ENCODE results near the gene RNF208. TPM values are rescaled to one million over a fixed set of nuclear protein-coding genes. Genes with fewer than 3 reads are reported as not detected.

Gene RNF208
- total RNA-seq, 4 donors from 2014 or later = 2.8 to 7.5 (median 5.2) TPM

DNA sequence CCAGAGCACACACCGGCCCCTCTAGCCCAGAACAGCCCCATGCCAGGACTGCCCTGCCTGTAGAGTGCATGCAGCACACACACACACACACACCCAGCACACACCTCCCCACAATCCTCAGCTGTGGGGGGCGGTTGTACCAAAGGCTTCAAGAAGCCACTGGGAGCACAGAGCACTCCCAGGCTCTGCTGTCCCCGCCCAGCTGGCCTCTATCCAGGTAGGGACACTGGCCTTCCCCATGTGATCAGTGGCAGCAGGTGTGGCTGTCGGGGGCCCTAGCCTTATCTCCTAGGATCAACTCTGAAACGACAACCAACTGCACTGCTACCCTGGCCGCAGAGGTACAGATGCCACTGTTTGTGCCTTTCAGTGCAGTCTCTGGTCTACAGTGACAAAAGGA, 35.7 kb downstream of the RNF208 start:
- peaks cover 45% of the 10 kb centered on the region for H3K4me1 ChIP-seq
- no peak overlapping the region for H3K27ac ChIP-seq
- no peak for DNase-seq (ENCODE audit: low spot score in 2 of 2)
- no peak overlapping the region for H3K4me3 ChIP-seq
- H3K27me3 ChIP-seq = no peaks in the 10 kb centered on the region
- TF ChIP-seq POLR2AphosphoS5 (IDR thresholded peaks at IDR 0.05) = no peak
- TF ChIP-seq EP300 (IDR thresholded peaks at IDR 0.05) = no peak
- TF ChIP-seq, protein P1, sequence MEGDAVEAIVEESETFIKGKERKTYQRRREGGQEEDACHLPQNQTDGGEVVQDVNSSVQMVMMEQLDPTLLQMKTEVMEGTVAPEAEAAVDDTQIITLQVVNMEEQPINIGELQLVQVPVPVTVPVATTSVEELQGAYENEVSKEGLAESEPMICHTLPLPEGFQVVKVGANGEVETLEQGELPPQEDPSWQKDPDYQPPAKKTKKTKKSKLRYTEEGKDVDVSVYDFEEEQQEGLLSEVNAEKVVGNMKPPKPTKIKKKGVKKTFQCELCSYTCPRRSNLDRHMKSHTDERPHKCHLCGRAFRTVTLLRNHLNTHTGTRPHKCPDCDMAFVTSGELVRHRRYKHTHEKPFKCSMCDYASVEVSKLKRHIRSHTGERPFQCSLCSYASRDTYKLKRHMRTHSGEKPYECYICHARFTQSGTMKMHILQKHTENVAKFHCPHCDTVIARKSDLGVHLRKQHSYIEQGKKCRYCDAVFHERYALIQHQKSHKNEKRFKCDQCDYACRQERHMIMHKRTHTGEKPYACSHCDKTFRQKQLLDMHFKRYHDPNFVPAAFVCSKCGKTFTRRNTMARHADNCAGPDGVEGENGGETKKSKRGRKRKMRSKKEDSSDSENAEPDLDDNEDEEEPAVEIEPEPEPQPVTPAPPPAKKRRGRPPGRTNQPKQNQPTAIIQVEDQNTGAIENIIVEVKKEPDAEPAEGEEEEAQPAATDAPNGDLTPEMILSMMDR (IDR thresholded peaks at IDR 0.05) = no peak
- TF ChIP-seq POLR2A (IDR thresholded peaks at IDR 0.05) = no peak
- 83% methylated on average over 5 of the region's 6 CpGs for WGBS
- H3K36me3 ChIP-seq = peaks cover 65% of the 10 kb centered on the region
- no peaks in the 10 kb centered on the region for H3K9me3 ChIP-seq

DNA sequence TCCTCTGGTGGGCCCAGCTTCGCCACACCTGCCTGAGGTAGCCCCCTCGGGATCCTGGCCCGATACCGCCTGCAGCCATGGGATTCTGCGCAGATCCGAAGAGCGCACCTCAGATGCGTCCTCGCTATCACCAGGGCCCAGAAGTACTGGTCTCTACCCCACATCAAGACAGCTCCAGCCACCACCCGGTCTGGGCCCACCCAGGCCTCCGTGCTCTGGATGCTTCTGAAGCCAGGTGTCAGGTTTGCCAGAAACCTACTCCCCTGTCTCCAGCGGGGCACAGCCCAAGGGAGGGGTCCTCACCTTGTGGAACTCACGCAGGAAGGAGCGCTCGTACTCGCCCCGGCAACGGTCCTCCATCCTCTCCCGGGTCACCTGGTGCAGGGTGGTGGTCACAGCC, 36.1 kb downstream of the RNF208 start:
- WGBS = 96% methylated on average over 14 of the region's 19 CpGs
- no peak overlapping the region for H3K4me3 ChIP-seq
- no peak for DNase-seq (ENCODE audit: low spot score in 2 of 2)
- peaks cover 44% of the 10 kb centered on the region for H3K4me1 ChIP-seq
- H3K27me3 ChIP-seq = no peaks in the 10 kb centered on the region
- H3K9me3 ChIP-seq = no peaks in the 10 kb centered on the region
- H3K27ac ChIP-seq = no peak overlapping the region
- peaks cover 65% of the 10 kb centered on the region for H3K36me3 ChIP-seq
- TF ChIP-seq POLR2AphosphoS5 (IDR thresholded peaks at IDR 0.05) = no peak
- TF ChIP-seq EP300 (IDR thresholded peaks at IDR 0.05) = no peak
- TF ChIP-seq, protein P1 (IDR thresholded peaks at IDR 0.05) = no peak
- TF ChIP-seq POLR2A (IDR thresholded peaks at IDR 0.05) = no peak

DNA sequence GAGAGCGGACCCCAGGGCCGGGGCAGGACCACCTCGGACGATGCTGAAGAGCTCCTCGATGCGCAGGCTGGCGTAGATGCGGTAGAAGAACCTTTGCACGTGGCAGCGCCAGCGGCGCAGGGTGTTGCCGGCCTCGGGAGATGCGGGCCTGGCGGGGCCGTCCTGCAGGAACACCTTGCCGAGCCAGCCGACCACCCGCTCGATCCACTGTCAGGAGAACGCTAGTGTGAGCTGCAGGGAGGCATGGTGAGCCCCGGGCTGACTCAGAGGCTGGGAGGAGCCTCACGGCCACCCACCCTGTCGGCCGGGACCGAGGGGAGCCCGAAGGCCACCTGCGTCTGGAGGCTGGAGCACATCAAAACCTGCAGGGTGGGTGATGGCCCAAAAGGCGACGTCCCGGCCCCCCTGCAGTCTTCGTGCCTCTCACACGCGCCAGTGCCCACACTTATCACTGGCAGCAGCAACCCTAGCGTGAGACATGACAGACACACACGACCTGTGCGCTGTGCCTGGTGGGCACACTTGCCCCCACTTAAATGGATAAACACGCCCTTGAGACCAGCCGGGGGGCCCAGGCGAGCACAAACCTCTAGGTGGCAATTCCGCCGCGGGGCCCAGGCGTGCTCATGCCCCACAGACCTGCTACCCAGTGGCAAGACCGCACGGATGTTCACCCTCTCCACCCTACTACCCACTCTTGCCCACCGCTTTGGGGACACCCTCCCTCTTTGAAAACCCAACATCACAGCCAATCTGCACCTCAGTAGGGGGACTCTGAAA, 37.0 kb downstream of the RNF208 start:
- TF ChIP-seq POLR2AphosphoS5 (IDR thresholded peaks at IDR 0.05) = no peak
- TF ChIP-seq POLR2A (IDR thresholded peaks at IDR 0.05) = no peak
- no peak for TF ChIP-seq EP300 (IDR thresholded peaks at IDR 0.05)
- TF ChIP-seq, protein P1 (IDR thresholded peaks at IDR 0.05) = no peak
- Histone ChIP-seq H3K9me3 (no peaks in the 10 kb centered on the region), H3K27me3 (no peaks in the 10 kb centered on the region), H3K4me1 (peaks cover 35% of the 10 kb centered on the region), H3K4me3 (no peak overlapping the region), H3K27ac (no peak overlapping the region), H3K36me3 (peaks cover 65% of the 10 kb centered on the region)
- no peak for DNase-seq (ENCODE audit: low spot score in 2 of 2)
- WGBS = 92% methylated on average over 29 of the region's 48 CpGs

DNA sequence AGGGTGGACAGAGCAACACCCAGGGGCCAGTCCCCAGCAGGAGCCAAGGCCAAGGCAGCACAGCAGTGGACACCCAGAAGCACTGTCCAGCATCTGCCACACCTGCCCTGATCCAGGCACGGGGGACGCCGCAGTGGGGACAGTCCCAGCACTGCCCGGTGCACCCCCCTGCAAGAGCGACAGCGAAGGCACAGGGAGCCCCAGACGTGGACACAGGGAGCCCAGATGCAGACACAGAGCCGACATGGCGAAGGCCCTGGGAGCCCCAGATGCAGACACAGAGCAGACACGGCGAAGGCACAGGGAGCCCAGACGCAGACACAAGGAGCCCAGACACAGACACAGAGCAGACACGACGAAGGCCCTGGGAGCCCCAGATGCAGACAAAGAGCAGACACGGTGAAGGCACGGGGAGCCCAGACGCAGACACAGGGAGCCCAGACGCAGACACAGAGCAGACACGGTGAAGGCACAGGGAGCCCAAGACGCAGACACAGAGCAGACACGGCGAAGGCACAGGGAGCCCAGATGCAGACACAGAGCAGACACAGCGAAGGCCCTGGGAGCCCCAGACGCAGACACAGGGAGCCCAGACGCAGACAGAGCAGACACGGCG, 38.0 kb downstream of the RNF208 start:
- 89% methylated on average over 27 of the region's 27 CpGs for WGBS
- no peak for DNase-seq (ENCODE audit: low spot score in 2 of 2)
- Histone ChIP-seq H3K27ac (no peak overlapping the region), H3K4me1 (peaks cover 25% of the 10 kb centered on the region), H3K9me3 (no peaks in the 10 kb centered on the region), H3K36me3 (peaks cover 72% of the 10 kb centered on the region), H3K4me3 (no peak overlapping the region), H3K27me3 (no peaks in the 10 kb centered on the region)
- TF ChIP-seq, protein P1 (IDR thresholded peaks at IDR 0.05) = no peak
- no peak for TF ChIP-seq EP300 (IDR thresholded peaks at IDR 0.05)
- no peak for TF ChIP-seq POLR2AphosphoS5 (IDR thresholded peaks at IDR 0.05)
- no peak for TF ChIP-seq POLR2A (IDR thresholded peaks at IDR 0.05)

DNA sequence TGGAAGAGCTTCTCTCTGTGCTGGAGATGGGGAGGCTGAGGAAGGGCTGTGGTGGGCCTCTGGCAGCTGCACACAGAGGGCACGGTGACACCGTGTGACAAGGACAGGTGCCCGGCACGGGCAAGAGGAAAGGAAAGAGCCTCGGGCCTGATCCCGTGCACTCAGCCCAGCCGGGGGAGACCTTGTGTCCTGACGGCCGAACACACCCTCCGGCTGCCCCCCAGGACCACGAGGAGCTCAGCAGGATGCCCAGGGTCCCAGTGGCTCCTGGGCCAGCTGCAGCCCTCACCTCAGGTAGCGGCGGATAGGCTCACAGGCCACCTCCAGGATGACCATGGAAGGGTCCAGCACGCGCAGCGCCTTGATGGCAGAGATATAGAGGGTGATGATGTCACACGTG, 39.2 kb downstream of the RNF208 start:
- Histone ChIP-seq H3K36me3 (peaks cover 84% of the 10 kb centered on the region), H3K27ac (no peak overlapping the region), H3K9me3 (no peaks in the 10 kb centered on the region), H3K4me3 (no peak overlapping the region), H3K27me3 (no peaks in the 10 kb centered on the region), H3K4me1 (peaks cover 20% of the 10 kb centered on the region)
- DNase-seq (ENCODE audit: low spot score in 2 of 2) = no peak
- no peak for TF ChIP-seq POLR2AphosphoS5 (IDR thresholded peaks at IDR 0.05)
- no peak for TF ChIP-seq POLR2A (IDR thresholded peaks at IDR 0.05)
- TF ChIP-seq, protein P1 (IDR thresholded peaks at IDR 0.05) = no peak
- no peak for TF ChIP-seq EP300 (IDR thresholded peaks at IDR 0.05)
- 90% methylated on average over 16 of the region's 17 CpGs for WGBS
